Spleen (tissue), 11 donors: ENCODE results near the gene SYDE2. TPM values are rescaled to one million over a fixed set of nuclear protein-coding genes. Genes with fewer than 3 reads are reported as not detected.
A peak's percentile ranks its signal among the peaks of the same experiment; 100 is the strongest.

Source experiments
- DNase-seq: peaks from one replicate; pipeline ENCODE4 v3.0.0-alpha.2; 2020
- H3K27ac ChIP-seq, 8 donors: fragments of 200-600 bp; sonication (generic) in 7 of 8; 1 replicate in 4 of 8; 2 replicates in 4 of 8; pipeline versions ENCODE4 v1.5.0 to v1.8.0; 2016 to 2021; ENCODE audit warnings: inconsistent platforms in 4 of 8, mild to moderate bottlenecking in 4 of 8, moderate library complexity in 1 of 8
- H3K27me3 ChIP-seq, 7 donors: fragments of 200-600 bp; sonication (generic) in 6 of 7; replicated peaks in 1 of 7; 1 replicate in 4 of 7; 2 replicates in 3 of 7; pipeline versions ENCODE4 v1.5.0 to v1.8.0; 2016 to 2021; ENCODE audit warnings: inconsistent platforms in 3 of 7, mild to moderate bottlenecking in 1 of 7
- H3K36me3 ChIP-seq, 6 donors: fragments of 200-600 bp; sonication (generic) in 5 of 6; 1 replicate in 4 of 6; 2 replicates in 2 of 6; pipeline versions ENCODE4 v1.5.0 to v1.8.0; 2016 to 2021; ENCODE audit warnings: inconsistent platforms in 2 of 6
- H3K4me1 ChIP-seq, 6 donors: fragments of 200-600 bp; sonication (generic) in 5 of 6; 1 replicate in 3 of 6; 2 replicates in 3 of 6; pipeline versions ENCODE4 v1.5.0 to v1.8.0; 2016 to 2021; ENCODE audit warnings: inconsistent platforms in 3 of 6
- H3K4me3 ChIP-seq, 8 donors: fragments of 200-600 bp; sonication (generic) in 7 of 8; 1 replicate in 4 of 8; 2 replicates in 4 of 8; pipeline versions ENCODE4 v1.5.0 to v1.8.0; 2016 to 2021; ENCODE audit warnings: inconsistent platforms in 4 of 8, mild to moderate bottlenecking in 4 of 8, moderate library complexity in 2 of 8
- H3K9me3 ChIP-seq, 8 donors: fragments of 200-600 bp; sonication (generic) in 7 of 8; 1 replicate in 4 of 8; 2 replicates in 4 of 8; pipeline versions ENCODE4 v1.5.0 to v1.8.0; 2016 to 2021; ENCODE audit warnings: inconsistent platforms in 4 of 8
- POLR2A ChIP-seq, 3 donors: fragments of 450-650 bp; IDR thresholded peaks; one replicate each; pipeline ENCODE4 v1.5.1; 2017; ENCODE audit warnings: antibody characterized with exemption in 3 of 3, mild to moderate bottlenecking in 1 of 3
- POLR2AphosphoS5 ChIP-seq, 3 donors: sonication (generic); formaldehyde crosslinking; IDR thresholded peaks; one replicate each; pipeline ENCODE4 v1.5.1; 2017; ENCODE audit warnings: antibody characterized with exemption in 3 of 3
- WGBS, 5 donors: extraction: QIAGEN DNeasy Blood & Tissue Kit in 3 of 5; methylation state at CpG; one replicate each; pipeline versions ENCODE4 v1.1.5 to v1.1.7; 2013 to 2018; 5-methylcytosine and 5-hydroxymethylcytosine counted together
- intact Hi-C: fragments of 100-400 bp; cut with DNase I; formaldehyde crosslinking; loops from one replicate; pipeline ENCODE4 v1.15.0; 2023; ENCODE audit warnings: low total_unique reads
- polyA plus RNA-seq, 3 donors: library from polyadenylated mRNA; stranded (reverse); fragments of 200-250 nt; gene quantifications; one replicate each; pipeline ENCODE4 v1.2.1, GENCODE V29; 2013
- total RNA-seq, 7 donors: library from RNA; depleted of rRNA in 3 of 7; stranded (reverse); fragments of >200 nt in 3 of 7; fragmentation: NEBNext Ultra II Directional in 4 of 7; extraction: Animal tissue kit (Norgen Biotek cat#: 25700) in 4 of 7; gene quantifications; one replicate each; pipeline versions ENCODE4 v1.1.0 to v1.2.1, GENCODE V29; 2016 to 2021
- TF ChIP-seq, protein P1 (sequence below), 11 experiments: fragments of 200-600 bp in 7 of 11; fragments of 450-650 bp in 4 of 11; sonication (generic) in 4 of 11; IDR thresholded peaks in 8 of 11; conservative IDR thresholded peaks in 3 of 11; 1 replicate in 7 of 11; 2 replicates in 4 of 11; pipeline versions ENCODE4 v1.4.0 to v1.8.0; 2016 to 2021; ENCODE audit warnings: antibody characterized with exemption in 11 of 11, inconsistent platforms in 4 of 11, mild to moderate bottlenecking in 1 of 11
- donor health status: healthy with polysubstance abuse.
- donor health status: DM: no; HTN: no; CAD: no; lungs with moderate emphysema.
- donor health status: DM: no; HTN: no; CAD: no.
- donor health status: Bipolar disorder and iron deficiency.
- donor health status: healthy.
- donor health status: DM: no; HTN: no; CAD: no.
- donor health status: DM: yes; HTN: yes; CAD: no.

Gene SYDE2
- total and polyA plus RNA-seq, 10 donors: 0.09 to 3.6 (median 2.5) TPM

DNA sequence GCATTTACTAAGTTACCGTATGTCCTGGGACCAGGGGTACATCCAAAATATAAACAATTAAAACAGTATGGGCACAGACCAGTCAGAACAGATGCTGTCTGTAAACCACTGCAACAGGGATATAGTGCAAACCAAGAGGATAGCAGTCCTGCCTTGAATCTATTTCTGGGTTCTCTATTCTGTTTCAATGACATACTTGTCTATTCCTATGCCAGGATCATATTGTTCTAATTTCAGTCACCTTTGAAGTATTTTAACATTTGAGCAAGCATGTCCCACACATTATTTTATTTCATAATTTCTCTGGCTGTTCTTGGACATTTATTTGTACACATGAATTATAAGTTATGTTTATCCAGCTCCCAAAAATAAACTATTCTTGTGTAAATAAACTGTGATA is 28.2 kb upstream of the SYDE2 start:
- WGBS, 5 donors: 0 to 98% (median 54%) methylated on average over 1 of the region's 1 CpG
- Histone ChIP-seq H3K27me3 (no peaks in the 10 kb centered on the region), H3K27ac (no peak overlapping the region), H3K9me3 (no peaks in the 10 kb centered on the region), H3K4me1 (peaks cover 0 to 9% (median 2%) of the 10 kb centered on the region in 6 donors), H3K36me3 (no peaks in the 10 kb centered on the region), H3K4me3 (no peak overlapping the region)
- intact Hi-C loops: no loop called here
- DNase-seq: no peak
- TF ChIP-seq, protein P1, sequence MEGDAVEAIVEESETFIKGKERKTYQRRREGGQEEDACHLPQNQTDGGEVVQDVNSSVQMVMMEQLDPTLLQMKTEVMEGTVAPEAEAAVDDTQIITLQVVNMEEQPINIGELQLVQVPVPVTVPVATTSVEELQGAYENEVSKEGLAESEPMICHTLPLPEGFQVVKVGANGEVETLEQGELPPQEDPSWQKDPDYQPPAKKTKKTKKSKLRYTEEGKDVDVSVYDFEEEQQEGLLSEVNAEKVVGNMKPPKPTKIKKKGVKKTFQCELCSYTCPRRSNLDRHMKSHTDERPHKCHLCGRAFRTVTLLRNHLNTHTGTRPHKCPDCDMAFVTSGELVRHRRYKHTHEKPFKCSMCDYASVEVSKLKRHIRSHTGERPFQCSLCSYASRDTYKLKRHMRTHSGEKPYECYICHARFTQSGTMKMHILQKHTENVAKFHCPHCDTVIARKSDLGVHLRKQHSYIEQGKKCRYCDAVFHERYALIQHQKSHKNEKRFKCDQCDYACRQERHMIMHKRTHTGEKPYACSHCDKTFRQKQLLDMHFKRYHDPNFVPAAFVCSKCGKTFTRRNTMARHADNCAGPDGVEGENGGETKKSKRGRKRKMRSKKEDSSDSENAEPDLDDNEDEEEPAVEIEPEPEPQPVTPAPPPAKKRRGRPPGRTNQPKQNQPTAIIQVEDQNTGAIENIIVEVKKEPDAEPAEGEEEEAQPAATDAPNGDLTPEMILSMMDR (IDR thresholded peaks at IDR 0.05 in 8 of 11, conservative IDR thresholded peaks at IDR 0.05 in 3 of 11): no peak
- no peak for TF ChIP-seq POLR2AphosphoS5 (IDR thresholded peaks at IDR 0.05)
- TF ChIP-seq POLR2A (IDR thresholded peaks at IDR 0.05): no peak

DNA sequence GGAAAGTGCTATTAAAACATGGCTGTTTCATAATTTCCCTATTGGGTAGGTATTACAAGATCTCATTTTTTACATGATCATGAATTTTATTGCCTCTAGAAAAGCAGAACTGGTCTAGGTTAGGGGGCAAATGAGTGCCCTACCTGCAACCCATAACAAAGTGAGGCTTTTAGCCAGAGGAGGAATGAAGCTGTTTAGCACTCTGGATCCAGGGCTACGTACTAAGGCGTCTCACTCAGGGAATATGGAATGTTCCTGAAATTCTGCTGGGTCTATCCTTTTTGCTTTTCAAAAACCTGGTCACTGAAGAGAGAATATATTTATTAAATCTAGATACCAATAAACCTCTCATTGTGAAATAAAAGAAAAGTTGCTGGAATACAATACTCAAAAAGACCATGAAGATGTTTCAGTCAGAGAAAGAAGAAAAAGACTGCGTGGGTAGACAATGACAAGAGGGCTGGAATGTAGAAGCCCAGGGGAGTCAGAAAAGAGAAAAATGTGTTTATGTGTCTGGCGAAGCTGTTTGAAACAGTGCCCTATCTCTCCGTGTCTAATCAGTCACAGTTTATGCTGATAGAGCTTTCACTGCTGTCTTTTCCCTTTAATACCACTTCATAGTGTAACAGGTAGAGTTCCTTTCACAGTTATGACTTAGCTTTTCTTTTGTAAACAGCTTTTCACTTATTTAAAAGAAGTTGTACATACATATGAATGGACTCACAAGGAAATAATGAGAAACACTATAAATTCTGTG is 25.0 kb upstream of the SYDE2 start:
- H3K27me3 ChIP-seq: no peaks in the 10 kb centered on the region
- TF ChIP-seq POLR2A (IDR thresholded peaks at IDR 0.05) (no peak), POLR2AphosphoS5 (IDR thresholded peaks at IDR 0.05) (no peak)
- TF ChIP-seq, protein P1 (IDR thresholded peaks at IDR 0.05 in 8 of 11, conservative IDR thresholded peaks at IDR 0.05 in 3 of 11): no peak
- peaks cover 0 to 9% (median 2%) of the 10 kb centered on the region in 6 donors for H3K4me1 ChIP-seq
- no peak for DNase-seq
- no peak overlapping the region for H3K4me3 ChIP-seq
- no peak overlapping the region for H3K27ac ChIP-seq
- intact Hi-C loops: no loop called here
- H3K9me3 ChIP-seq: no peaks in the 10 kb centered on the region
- 81 to 88% (median 81%) methylated on average over 5 of the region's 5 CpGs for WGBS, 5 donors
- H3K36me3 ChIP-seq: no peaks in the 10 kb centered on the region

DNA sequence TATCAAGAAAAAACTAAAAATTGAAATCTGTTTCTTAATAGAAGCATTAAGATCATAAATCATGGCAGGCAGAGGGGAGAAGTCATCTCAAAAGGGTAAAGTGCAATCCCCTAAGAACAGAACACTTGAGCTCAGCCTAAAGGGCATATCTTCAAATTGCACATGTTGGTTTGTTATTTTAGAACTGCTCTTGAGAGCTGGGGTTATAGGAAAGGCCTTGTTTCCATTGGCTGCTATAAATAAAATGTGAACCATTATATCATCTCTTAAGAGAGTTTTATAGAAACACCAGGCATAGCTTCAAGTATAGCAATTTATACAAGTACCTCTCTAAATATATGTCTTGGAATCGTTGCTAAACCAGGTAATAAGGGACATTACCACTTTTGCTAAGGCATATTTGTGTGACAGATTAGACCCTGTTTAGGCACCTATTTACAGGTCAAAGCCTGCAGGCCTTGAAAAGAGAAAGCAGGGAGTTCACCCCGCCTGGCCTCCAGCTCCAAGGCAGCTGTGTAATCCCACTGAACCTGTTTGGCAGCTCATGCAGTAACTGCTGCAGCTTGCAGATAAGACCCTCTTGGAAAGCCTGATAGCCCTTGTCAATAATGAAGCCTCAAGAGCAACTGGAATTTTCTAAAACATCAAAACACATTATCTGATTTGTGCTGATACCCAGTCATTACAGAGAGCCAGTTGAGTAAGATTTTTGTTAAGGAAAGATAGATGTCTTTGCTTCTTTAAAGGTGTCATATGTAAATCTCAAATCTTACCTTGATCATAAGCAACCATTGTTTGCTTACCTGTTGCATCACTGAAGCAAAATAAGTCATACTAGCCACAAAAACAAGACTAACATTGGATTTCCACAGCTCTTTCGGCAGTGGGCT is 24.2 kb upstream of the SYDE2 start:
- TF ChIP-seq, protein P1 (IDR thresholded peaks at IDR 0.05 in 8 of 11, conservative IDR thresholded peaks at IDR 0.05 in 3 of 11): no peak
- TF ChIP-seq POLR2A (IDR thresholded peaks at IDR 0.05) (no peak), POLR2AphosphoS5 (IDR thresholded peaks at IDR 0.05) (no peak)
- Histone ChIP-seq H3K4me3 (no peak overlapping the region), H3K27me3 (no peaks in the 10 kb centered on the region), H3K36me3 (no peaks in the 10 kb centered on the region), H3K27ac (peak overlapping the region in 1 of 8 donors; percentile 8), H3K9me3 (no peaks in the 10 kb centered on the region), H3K4me1 (peaks cover 0 to 9% (median 2%) of the 10 kb centered on the region in 6 donors)
- 51 to 77% (median 65%) methylated on average over 3 of the region's 3 CpGs for WGBS, 5 donors
- intact Hi-C loops: no loop called here
- DNase-seq: no peak

DNA sequence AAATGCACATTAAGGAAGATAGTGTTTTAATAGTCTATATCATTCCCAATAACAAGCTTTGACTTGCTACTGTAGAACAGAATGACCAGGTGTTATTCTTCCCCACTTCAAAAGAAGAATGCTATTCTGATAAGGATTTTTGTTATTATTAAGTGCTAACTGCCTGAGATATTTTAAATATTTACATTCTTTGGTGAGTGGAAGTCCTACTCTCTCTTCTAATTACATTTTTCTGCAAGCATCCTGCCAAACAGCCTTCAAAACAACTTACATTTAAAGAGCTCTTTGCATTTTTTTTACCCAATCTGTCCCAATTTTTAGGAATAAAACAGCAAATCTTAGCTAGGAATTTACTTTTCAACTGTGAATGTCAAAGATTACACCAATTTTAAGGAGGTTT is 23.5 kb upstream of the SYDE2 start:
- Histone ChIP-seq H3K4me1 (peaks cover 0 to 9% (median 2%) of the 10 kb centered on the region in 6 donors), H3K27ac (no peak overlapping the region), H3K9me3 (no peaks in the 10 kb centered on the region), H3K27me3 (no peaks in the 10 kb centered on the region), H3K4me3 (no peak overlapping the region), H3K36me3 (no peaks in the 10 kb centered on the region)
- intact Hi-C loops: no loop called here
- DNase-seq: no peak
- TF ChIP-seq POLR2AphosphoS5 (IDR thresholded peaks at IDR 0.05): no peak
- TF ChIP-seq POLR2A (IDR thresholded peaks at IDR 0.05): no peak
- TF ChIP-seq, protein P1 (IDR thresholded peaks at IDR 0.05 in 8 of 11, conservative IDR thresholded peaks at IDR 0.05 in 3 of 11): no peak
